HepG2 (cell line): ENCODE measurements around the gene C1QBP.

Experiments
- ARHGAP35 ChIP-seq: sonication (generic); formaldehyde crosslinking; IDR thresholded peaks from 2 replicates; pipeline ENCODE4 v1.9.0; 2022; ENCODE audit warnings: mild to moderate bottlenecking, inconsistent platforms, moderate library complexity, missing genetic modification reagents, borderline replicate concordance
- CTCF ChIP-seq: sonication (generic); formaldehyde crosslinking; IDR thresholded peaks from 2 replicates; pipeline ENCODE4 v1.5.0; 2020; ENCODE audit warnings: mild to moderate bottlenecking, missing genetic modification reagents, moderate library complexity
- GZF1 ChIP-seq: sonication (generic); formaldehyde crosslinking; IDR thresholded peaks from 2 replicates; pipeline ENCODE4 v1.5.1; 2020; ENCODE audit warnings: mild to moderate bottlenecking, missing genetic modification reagents
- ZNF501 ChIP-seq: sonication (generic); formaldehyde crosslinking; IDR thresholded peaks from 2 replicates; pipeline ENCODE4 v1.5.1; 2020; ENCODE audit warnings: mild to moderate bottlenecking, moderate library complexity, missing genetic modification reagents
- ZNF597 ChIP-seq: sonication (generic); formaldehyde crosslinking; IDR thresholded peaks from 2 replicates; pipeline ENCODE4 v1.5.0; 2020; ENCODE audit warnings: missing genetic modification reagents

- TF ChIP-seq GZF1 (CRISPR knock-in tag) (no peak), CTCF (CRISPR knock-in tag) (no peak), ZNF597 (CRISPR knock-in tag) (no peak), ARHGAP35 (CRISPR knock-in tag) (no peak), ZNF501 (CRISPR knock-in tag) (no peak)
These were observed 6.9 kb downstream of the C1QBP start for GRCh38 chr17:5431949-5432556.
